GM12873 (cell line): ENCODE results near the gene GPR153.

Source experiments
- TF ChIP-seq, protein P1 (sequence below): IDR thresholded peaks from 2 replicates; pipeline ENCODE4 v1.5.1; 2012; ENCODE audit warnings: low read depth, mild to moderate bottlenecking, moderate library complexity, low read length, control low read depth; ENCODE audit not compliant: insufficient read depth; ENCODE audit errors: missing control alignments

GPR153 gene

DNA sequence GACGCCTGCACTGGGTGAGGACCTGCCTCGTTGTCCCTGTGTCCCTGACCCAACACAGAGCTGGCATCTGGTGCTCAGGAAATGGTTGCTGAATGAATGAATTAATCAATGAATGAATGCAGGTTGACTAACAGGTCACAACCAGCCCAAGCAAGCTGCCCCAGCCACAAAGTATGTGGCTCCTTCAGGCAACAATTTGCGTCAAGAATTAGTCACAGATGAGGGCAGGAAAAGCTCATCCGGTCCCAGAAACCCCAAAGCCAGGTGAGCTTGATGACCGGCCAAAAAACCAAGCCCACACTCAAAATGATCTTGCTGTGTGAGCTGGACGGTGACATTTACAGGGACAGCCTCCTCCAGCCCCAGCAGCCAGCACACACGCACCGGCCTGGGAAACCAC, 40.6 kb upstream of the GPR153 start:
- TF ChIP-seq, protein P1, sequence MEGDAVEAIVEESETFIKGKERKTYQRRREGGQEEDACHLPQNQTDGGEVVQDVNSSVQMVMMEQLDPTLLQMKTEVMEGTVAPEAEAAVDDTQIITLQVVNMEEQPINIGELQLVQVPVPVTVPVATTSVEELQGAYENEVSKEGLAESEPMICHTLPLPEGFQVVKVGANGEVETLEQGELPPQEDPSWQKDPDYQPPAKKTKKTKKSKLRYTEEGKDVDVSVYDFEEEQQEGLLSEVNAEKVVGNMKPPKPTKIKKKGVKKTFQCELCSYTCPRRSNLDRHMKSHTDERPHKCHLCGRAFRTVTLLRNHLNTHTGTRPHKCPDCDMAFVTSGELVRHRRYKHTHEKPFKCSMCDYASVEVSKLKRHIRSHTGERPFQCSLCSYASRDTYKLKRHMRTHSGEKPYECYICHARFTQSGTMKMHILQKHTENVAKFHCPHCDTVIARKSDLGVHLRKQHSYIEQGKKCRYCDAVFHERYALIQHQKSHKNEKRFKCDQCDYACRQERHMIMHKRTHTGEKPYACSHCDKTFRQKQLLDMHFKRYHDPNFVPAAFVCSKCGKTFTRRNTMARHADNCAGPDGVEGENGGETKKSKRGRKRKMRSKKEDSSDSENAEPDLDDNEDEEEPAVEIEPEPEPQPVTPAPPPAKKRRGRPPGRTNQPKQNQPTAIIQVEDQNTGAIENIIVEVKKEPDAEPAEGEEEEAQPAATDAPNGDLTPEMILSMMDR = no peak

DNA sequence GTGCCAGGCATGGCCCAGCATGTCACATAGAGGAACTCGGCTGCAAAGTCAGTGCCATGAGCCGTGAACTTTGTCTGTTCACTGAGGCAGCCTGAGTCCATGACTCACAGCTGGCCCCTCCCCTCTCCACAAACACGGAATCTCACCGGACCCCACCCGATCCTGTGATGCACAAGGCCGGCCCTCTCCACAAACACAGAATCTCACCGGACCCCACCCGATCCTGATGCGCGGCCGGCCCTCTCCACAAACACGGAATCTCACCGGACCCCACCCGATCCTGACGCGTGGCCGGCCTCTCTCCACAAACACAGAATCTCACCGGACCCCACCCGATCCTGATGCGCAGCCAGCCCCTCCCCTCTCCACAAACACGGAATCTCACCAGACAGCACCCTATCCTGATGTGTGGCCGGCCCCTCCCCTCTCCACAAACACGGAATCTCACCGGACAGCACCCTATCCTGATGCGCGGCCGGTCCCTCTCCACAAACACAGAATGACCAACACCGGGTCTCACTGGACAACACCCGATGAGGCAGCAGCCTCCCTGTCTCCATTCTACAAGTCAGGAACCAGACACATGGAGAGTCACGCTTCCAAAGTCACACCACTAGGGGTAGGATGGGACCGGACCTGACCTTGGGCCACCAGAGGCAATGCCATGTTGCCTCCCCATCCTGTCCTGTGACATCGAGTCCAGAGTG, 39.6 kb upstream of the GPR153 start:
- TF ChIP-seq, protein P1 = no peak

DNA sequence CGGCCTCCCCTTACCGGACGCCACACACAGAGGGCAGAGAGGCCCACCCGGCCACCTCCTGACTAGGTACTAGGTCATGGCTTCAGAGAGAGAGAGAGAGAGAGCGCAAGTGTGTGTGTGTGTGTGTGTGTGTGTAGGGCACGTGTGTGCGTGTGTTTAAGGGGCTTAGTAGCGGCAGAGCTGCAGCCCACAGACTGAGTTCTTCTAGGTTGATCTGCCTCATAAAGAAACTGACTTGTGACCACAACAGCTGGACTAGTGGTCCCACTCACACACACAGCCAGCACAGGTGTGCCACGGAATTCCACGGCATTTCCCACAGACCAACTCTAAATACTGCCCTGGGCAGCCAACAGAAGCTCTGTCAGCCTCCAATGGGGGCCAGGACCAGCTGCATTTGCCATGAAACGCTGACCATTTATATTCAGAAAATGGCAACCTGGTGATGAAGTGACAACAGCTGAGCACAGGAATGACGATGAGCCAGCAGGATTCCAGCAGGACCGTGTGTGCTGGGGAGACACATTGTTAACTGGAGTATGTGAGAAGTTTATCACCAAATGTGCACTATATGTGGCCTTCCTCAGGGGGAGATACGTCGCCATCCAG, 38.8 kb upstream of the GPR153 start:
- TF ChIP-seq, protein P1 = no peak

DNA sequence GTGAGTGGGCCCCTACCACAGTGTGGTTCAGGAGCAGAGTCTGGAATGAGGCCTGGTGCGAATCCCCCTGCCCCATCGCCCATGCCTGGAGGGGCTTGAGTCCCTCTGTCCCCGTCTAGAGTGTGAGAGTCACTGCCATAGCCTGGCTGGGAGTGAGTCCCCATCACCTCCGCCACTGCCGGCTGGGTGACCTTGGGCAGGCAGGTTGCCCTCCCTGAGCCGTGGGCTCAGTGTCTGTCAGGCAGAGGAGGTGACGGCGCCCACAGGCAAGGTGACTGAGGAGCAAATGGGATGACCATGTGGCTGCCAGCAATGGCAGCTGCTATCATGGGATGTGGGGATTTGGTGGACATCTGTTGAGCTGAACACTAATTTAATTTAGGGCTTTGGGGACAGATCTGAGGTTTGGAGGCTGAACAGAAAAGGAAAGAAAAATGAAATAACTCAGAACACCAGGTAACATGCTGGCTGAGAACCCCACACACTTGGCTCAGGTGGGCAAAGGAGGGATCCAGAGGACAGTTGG, 38.1 kb upstream of the GPR153 start:
- TF ChIP-seq, protein P1 = no peak

DNA sequence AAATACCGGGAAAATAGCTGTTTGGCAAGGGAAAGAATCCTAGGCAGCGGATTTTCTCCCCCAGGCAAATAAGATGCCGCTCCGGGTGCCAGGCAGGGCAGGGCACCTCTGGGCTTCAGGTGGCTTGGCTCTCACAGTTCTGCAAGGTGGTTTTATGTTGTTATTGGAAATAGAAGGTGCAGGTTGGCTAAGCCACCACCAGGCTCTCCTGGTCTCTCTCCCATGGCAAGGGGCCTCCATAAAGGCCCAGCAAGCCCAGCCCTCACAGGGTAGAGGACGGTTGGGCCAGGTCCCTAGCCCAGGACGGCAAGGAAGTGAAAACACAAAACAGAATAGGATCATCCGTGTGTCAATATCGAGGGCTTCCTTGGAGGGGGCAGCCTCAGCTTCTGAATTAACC, 37.6 kb upstream of the GPR153 start:
- TF ChIP-seq, protein P1 = no peak

DNA sequence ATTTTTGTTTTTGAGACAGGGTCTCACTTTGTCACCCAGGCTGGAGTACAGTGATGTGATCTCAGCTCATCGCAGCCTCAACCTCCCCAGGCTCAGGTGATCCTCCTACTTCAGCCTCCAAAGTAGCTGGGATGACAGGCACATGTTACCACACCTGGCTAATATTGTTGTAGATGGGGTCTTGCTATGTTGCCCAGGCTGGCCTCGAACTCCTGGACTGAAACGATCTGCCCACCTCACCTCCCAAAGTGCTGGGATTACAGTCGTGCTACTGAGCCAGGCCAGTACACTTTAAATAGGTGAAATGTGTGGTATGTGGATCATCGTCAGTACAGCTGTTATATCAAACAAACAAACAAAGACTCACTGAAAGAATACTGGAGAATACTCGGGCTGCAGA, 35.0 kb upstream of the GPR153 start:
- TF ChIP-seq, protein P1 = no peak

DNA sequence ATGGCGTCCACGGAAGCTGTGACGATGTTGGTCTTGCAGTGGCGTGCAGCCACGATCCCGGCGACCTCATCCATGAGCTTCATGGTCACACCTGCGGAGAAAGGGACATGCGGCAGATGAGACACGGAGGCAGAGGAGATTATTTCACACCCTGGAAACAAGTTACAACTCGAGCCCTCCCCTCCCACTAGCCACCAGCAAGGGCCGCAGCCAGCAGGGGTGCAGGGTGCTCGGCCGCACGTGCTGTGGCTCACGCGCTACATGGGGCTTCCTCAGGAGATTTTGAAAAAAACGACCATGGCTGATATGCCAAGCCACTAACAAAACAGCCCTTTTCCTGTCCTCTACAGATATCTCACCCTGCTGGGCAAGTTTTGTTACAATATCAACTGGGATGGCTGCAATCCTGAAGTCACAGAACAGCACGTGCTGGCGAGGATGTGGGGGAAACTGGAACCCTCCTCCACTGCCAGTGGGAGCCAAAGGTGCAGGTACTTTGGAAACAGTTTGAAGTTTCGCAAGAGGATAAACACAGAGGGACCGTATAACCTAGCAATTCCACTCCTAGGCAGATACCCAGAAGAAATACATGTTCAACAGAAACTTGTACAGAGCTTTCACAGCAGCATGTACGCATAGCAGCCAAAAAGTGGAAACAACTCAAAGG, 34.1 kb upstream of the GPR153 start:
- TF ChIP-seq, protein P1 = no peak
